Measurements from ENCODE around the gene C2CD5.

DNA sequence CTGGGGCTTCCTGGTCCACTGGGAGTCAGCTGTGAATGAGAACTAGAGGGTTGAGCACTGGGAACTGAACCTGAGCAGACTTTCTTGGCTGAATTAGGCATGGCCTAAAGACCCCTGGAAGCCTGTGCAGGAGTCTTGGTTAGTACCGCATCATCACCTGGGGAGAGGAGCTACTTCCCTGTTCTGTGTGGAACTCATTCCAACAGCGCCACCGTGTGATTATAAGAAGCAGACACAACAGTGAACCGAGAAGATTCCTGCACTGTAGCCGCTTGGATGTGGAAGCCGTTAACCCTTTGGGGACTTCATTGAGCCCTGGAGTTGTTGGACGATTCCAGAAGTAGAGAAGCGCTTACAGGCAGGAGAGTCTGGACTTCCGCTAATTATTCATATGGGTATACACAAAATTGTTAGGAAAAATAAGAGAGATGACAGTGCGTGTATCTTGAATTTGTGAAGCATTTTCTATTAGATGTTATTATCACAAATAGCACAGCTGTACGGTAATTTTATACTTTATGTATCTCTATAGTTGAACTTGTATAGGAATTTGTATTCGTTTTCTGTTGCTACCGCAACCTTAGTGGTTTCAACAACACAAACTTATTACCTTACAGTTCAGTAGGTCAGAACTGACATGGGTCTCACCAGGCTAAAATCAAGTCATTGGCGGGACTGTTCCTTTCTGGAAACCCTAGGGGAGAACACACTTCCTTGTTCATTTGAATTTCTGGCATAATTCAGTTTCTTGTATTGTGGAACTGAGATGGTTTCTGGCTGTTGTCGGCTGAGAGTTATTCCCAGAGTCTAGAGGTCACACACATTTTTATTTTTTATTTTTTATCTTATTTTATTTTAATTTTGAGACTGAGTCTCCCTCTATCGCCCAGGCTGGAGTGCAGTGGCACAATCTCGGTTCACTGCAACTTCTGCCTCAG, 100.7 kb downstream of the C2CD5 start:
- TF ChIP-seq, protein P1, sequence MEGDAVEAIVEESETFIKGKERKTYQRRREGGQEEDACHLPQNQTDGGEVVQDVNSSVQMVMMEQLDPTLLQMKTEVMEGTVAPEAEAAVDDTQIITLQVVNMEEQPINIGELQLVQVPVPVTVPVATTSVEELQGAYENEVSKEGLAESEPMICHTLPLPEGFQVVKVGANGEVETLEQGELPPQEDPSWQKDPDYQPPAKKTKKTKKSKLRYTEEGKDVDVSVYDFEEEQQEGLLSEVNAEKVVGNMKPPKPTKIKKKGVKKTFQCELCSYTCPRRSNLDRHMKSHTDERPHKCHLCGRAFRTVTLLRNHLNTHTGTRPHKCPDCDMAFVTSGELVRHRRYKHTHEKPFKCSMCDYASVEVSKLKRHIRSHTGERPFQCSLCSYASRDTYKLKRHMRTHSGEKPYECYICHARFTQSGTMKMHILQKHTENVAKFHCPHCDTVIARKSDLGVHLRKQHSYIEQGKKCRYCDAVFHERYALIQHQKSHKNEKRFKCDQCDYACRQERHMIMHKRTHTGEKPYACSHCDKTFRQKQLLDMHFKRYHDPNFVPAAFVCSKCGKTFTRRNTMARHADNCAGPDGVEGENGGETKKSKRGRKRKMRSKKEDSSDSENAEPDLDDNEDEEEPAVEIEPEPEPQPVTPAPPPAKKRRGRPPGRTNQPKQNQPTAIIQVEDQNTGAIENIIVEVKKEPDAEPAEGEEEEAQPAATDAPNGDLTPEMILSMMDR (IDR thresholded peaks at IDR 0.05): peak in 5 of 6 experiments; percentile 16 to 76 (median 68)
- no peak for TF ChIP-seq POLR2A (IDR thresholded peaks at IDR 0.05)
